GM21737 (cell line): ENCODE results near the gene PCNX2.
A peak's percentile ranks its signal among the peaks of the same experiment; 100 is the strongest.

Experiments
- ATAC-seq: cut with Tn5 transposase; IDR thresholded peaks from one replicate; pipeline ENCODE4 v1.9.1; 2021; ENCODE audit warnings: mild to moderate bottlenecking, moderate library complexity; ENCODE audit not compliant: unreplicated experiment

Gene PCNX2

GRCh38 chr1:233316473-233316872, 20.9 kb upstream of the PCNX2 start:
- no peak for ATAC-seq

- no peak for ATAC-seq
Measured at GRCh38 chr1:233315718-233316301, 20.3 kb upstream of the PCNX2 start.

GRCh38 chr1:233313434-233314155, 18.1 kb upstream of the PCNX2 start:
- ATAC-seq = no peak

DNA sequence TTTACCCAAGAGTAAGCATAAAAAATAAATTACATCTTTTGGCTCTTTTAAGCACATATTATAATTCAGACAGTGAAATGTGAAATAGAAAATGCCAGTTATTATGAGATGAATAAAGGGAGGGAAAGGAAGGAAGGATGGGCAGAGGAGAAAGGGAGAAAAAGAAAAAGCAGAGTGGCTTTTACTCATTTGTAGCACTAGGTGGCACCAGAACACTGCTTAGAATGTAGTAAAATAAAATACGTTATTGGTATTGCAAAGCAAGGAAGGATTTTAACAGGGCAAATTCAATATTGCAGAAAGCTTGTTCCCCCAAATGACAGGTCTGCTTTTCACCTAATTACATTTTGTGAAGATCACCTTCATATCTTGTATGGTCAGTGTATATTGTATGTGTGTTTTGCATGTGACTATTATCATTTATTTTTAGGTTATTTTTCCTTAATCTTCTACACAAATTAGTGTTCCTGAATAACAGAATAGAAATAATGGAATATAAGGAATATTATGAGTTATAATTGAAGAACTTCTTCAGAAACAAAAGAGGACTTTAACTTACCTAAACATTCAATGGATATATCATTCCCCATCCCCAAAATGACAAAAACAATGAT, 9.1 kb upstream of the PCNX2 start:
- no peak for ATAC-seq

- no peak for ATAC-seq
Measured at GRCh38 chr1:233300326-233300725, 4.8 kb upstream of the PCNX2 start.

GRCh38 chr1:233299450-233299849, 3.9 kb upstream of the PCNX2 start:
- ATAC-seq = no peak

DNA sequence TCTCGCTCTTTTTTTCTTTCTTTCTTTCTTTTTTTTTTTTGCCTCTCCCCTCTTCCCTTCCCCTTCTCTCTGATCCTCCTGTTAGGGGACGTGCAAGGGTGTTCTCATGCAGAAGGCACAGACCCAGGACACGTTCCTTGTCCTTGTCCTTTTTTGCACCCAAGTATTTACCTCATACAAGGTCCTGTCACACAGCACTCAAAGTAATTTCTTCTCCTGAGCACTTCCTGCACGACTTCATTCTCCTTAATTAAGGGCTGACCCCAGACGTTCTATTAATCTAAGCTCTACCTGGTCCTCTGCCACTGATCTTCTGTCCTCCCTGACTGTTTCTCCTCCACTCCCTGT, 424 bp upstream of the PCNX2 start:
- no peak for ATAC-seq

DNA sequence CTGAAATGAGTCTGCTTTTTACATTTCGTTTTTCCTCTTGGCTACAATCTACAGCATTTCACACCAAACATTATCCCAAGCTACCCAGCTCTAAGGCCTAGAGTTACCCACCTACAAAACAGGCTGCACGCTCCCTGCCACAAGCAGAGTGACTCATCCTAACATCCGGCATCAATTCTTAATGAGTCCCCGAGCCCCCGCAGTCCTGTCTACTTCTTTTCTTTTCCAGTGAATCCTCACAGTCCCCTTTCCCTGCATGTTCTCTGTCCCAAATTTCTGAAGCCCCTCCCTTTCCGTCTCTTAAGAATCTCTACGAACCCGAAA, 650 bp downstream of the PCNX2 start:
- ATAC-seq = peak; percentile 38

GRCh38 chr1:233293556-233294446, 1.7 kb downstream of the PCNX2 start:
- ATAC-seq = no peak

DNA sequence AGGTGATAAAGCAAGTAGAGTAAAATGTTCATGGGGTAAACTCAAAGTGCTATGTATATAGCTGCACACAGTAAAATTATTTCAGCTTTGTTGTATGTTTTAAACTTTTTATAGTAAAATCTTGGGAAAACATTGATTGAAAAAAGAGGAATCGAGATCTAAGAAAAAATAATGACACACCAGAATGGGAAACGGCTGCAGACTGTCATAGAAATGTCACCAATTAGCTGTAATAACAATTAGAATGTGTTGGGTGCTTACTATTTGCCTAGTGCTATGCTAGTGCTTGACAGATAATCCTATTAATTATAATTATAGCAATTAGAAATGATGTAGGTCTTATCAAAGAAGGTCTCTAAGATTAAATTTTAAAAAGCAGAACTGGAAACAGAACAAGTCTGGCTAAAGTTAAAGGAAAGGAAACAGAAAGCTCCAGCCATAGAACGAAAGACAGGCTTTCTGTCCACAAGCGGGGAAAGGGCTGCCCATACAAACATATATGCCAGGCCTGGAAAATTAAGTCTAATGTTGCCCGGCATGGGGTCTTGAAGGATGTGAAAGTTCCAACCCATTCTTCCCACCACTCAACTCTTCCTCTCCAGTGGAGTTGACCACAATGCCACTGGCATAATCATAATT, 5.0 kb downstream of the PCNX2 start:
- ATAC-seq = no peak

DNA sequence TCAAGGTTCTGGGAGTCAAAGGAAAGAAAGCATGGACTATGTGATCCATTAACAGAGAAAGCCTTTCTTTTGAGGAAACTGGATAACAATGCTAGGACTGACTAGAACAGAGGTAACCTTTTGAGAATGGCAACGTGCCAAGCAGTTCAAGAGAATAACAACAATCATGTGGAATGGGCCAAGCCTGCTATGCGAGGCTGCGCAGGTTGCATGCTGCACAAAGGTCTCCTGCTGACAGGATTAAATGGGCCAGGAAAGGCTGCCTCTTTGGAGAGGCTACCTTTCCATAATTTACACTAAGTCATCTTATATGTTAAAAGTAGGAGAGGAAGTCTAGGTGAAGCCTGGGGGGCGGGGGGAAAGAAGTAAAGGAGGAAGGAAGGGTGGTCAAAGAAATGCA, 5.8 kb downstream of the PCNX2 start:
- ATAC-seq = no peak

DNA sequence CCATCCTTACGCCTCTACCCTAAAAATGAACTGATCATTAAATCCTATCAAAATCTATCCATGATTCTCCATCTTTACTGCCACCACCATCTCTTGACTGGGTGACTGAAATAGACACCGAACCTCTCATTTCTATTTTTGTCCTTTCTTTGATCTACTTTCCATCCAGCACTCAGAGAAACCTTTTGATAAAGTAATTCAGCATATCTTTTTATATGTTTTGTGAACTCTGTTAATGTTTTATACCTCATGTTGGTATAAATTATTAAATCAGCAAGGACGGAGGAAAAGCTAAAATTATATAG, 13.0 kb downstream of the PCNX2 start:
- ATAC-seq = no peak

- ATAC-seq = peak; percentile 94
Measured at GRCh38 chr1:233281711-233282581, 13.6 kb downstream of the PCNX2 start.

DNA sequence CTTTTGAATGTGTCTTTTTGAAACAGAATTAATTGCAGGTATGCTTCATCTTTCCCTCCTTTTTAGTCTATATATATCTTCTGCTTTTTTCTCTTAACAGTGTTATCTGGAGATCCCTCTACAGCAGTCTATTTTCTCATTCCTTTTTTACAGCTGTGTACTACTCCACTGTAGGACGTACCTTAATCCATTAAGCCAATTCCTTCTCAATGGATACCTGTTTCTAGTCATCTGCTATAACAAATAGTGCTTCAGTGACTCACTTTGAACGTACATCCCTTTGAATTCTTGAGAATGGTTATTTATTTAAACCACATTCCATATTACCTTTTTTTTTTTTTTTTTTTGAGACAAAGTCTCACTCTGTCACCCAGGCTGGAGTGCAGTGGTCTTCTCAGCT, 15.6 kb downstream of the PCNX2 start:
- ATAC-seq = no peak

- no peak for ATAC-seq
Measured at GRCh38 chr1:233278631-233279030, 16.9 kb downstream of the PCNX2 start.

DNA sequence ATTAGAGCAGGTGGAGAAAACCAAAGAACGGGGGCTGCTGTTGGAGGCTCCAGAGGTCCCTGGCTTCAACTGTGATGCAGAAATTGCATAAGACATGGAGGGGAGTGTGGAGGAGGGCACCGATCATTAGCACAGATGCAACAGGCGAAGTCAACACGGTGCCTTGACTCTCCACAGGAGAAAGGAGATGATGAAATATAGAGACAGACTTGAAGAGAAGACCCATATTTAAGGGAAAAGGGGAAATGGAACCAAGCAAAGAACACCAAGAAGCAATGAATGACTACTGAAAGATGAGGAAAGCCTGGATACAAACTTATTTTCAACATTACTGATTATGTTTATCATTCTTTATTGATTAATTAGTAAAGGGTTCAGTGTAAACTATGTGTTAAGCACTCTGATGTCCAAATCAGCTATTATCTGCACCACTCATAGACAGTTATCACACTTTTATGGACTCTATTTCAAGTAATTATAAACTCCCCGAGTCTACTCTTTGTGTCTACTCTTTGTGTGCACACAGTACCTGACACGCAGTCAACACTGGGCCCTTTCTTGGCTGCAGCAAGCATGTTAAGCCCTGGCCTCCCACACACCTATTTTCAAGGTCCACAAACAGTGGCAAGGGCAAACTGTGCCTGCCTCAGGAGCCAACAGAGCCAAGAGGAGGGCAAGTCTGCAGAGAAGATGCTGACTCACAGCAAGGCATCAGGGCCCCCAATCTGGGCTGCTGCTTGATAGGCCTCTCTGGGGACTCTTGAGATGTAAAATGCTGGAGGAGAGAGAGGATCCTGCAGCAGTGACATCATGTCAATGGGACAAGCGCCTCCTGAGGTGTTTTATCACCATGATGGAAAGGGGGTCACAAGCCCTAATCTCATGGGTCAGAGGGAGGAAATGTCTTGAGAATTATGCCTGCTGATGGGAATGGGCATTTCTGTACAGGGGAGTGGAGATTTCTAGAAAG, 17.6 kb downstream of the PCNX2 start:
- no peak for ATAC-seq

- no peak for ATAC-seq
Measured at GRCh38 chr1:233269656-233270055, 25.9 kb downstream of the PCNX2 start.

- ATAC-seq = no peak
Measured at GRCh38 chr1:233268389-233269022, 27.0 kb downstream of the PCNX2 start.

- peak; percentile 13 for ATAC-seq
Measured at GRCh38 chr1:233261695-233262094, 33.8 kb downstream of the PCNX2 start.
